Heart right ventricle (tissue), 16 donors: ENCODE results near the gene FAM83B. TPM values are rescaled to one million over a fixed set of nuclear protein-coding genes. Genes with fewer than 3 reads are reported as not detected.

Source experiments
- ATAC-seq, 8 donors: fragments of 200-7000 bp; cut with Tn5 transposase; one replicate each; pipeline ENCODE4 v1.9.1; 2020; ENCODE audit warnings: mild to moderate bottlenecking in 8 of 8, moderate library complexity in 8 of 8, moderate number of reproducible peaks in 1 of 8
- DNase-seq, 2 donors: peaks; one replicate each; pipeline ENCODE4 v3.0.0-alpha.2; 2020
- H3K27ac ChIP-seq, 10 donors: fragments of 200-600 bp; sonication (generic) in 2 of 10; one replicate each; pipeline versions ENCODE4 v1.5.0 to v1.8.0; 2020 to 2022; ENCODE audit warnings: mild to moderate bottlenecking in 3 of 10
- H3K27me3 ChIP-seq, 7 donors: fragments of 200-600 bp; one replicate each; pipeline ENCODE4 v1.8.0; 2021 to 2022; ENCODE audit warnings: mild to moderate bottlenecking in 2 of 7
- H3K36me3 ChIP-seq, 9 donors: fragments of 200-600 bp; sonication (generic) in 1 of 9; one replicate each; pipeline versions ENCODE4 v1.5.0 to v1.8.0; 2020 to 2022; ENCODE audit warnings: mild to moderate bottlenecking in 2 of 9
- H3K4me1 ChIP-seq, 9 donors: fragments of 200-600 bp; sonication (generic) in 1 of 9; one replicate each; pipeline versions ENCODE4 v1.5.0 to v1.8.0; 2020 to 2022; ENCODE audit warnings: mild to moderate bottlenecking in 4 of 9
- H3K4me3 ChIP-seq, 10 donors: fragments of 200-600 bp; sonication (generic) in 2 of 10; one replicate each; pipeline versions ENCODE4 v1.5.0 to v1.8.0; 2020 to 2022; ENCODE audit warnings: mild to moderate bottlenecking in 7 of 10, moderate library complexity in 2 of 10
- H3K9me3 ChIP-seq, 11 donors: fragments of 200-600 bp in 10 of 11; sonication (generic) in 2 of 11; one replicate each; pipeline versions ENCODE4 v1.5.0 to v1.8.0; 2013 to 2022; ENCODE audit warnings: mild to moderate bottlenecking in 2 of 11, control low read depth in 1 of 11, moderate library complexity in 1 of 11
- CTCF ChIP-seq, 9 donors: fragments of 200-600 bp; sonication (generic) in 2 of 9; IDR thresholded peaks; one replicate each; pipeline versions ENCODE4 v1.5.0 to v1.8.0; 2021 to 2022; ENCODE audit warnings: antibody characterized with exemption in 9 of 9, mild to moderate bottlenecking in 5 of 9, moderate library complexity in 1 of 9
- WGBS, 2 donors: extraction: QIAGEN DNeasy Blood & Tissue Kit; methylation state at CpG; one replicate each; pipeline ENCODE4 v1.1.7; 2013; ENCODE audit warnings: inconsistent platforms in 1 of 2; 5-methylcytosine and 5-hydroxymethylcytosine counted together
- intact Hi-C, 10 donors: fragments of 100-400 bp; cut with DNase I; formaldehyde crosslinking; loops; one replicate each; pipeline versions ENCODE4 v1.11.1 to v1.14.2; 2022
- polyA plus RNA-seq, 2 donors: library from polyadenylated mRNA; stranded (reverse); fragments of 200-250 nt; gene quantifications; one replicate each; pipeline ENCODE4 v1.2.3, GENCODE V29; 2013
- total RNA-seq, 10 donors: library from RNA; stranded (reverse); fragmentation: NEBNext Ultra II Directional in 3 of 10; extraction: Animal tissue kit (Norgen Biotek cat#: 25700) in 3 of 10; gene quantifications; one replicate each; pipeline versions ENCODE4 v1.2.1 to v1.2.4, GENCODE V29; 2021 to 2023
- donor health status: Arrhythmogenic right ventricular cardiomyopathy.
- donor health status: ischemic (EF 13 %, LVEDD 7.1; RV severe dilation, severe dysfunction).
- donor health status: healthy with polysubstance abuse.
- donor health status: DM: no; HTN: yes; CAD: no.
- donor health status: DM: no; HTN: no; CAD: no.
- donor health status: ischemic (EF 25% LVEDD 6.9; RV normal size, moderate dysfunction).
- donor health status: ischemic (EF 25% LVEDD 5.7; RV mildly dilated, moderate dysfunction).
- donor health status: healthy.
- donor health status: DM: yes; HTN: yes; CAD: no.
- donor health status: Ischemic cardiomyopathy.
- donor health status: ischemic (EF 35%, LVEDD 5.7; RV mildly dilated, moderate dysfunction).
- donor health status: nonischemic (EF 11% LVEDD 7.7; RV severe dilation, severe dysfunction).
- donor health status: DM: yes; HTN: yes; CAD: no.
- donor health status: PGD.
- donor health status: ischemic (EF 29% LVEDD 5.4; RV normal size, mild dysfunction).
- donor health status: nonischemic (EF 23%, LVEDD 6.1; RV moderate dilation, normal function).

The FAM83B gene
- total and polyA plus RNA-seq, 12 donors: 0.01 to 7.2 (median 0.28) TPM; not detected in 4

GRCh38 chr6:54801669-54802068 is 44.9 kb upstream of the FAM83B start:
- H3K27ac ChIP-seq: no peak overlapping the region
- no peak for TF ChIP-seq CTCF (IDR thresholded peaks at IDR 0.05)
- peaks cover 0 to 4% (median 0%) of the 10 kb centered on the region in 9 donors for H3K4me1 ChIP-seq
- H3K36me3 ChIP-seq: no peaks in the 10 kb centered on the region
- peaks cover 0 to 8% (median 0%) of the 10 kb centered on the region in 11 donors for H3K9me3 ChIP-seq
- H3K4me3 ChIP-seq: no peak overlapping the region
- WGBS, 2 donors: 89 to 92% methylated on average over 1 of the region's 1 CpG
- no peak for DNase-seq
- intact Hi-C loops: no loop called here
- no peaks in the 10 kb centered on the region for H3K27me3 ChIP-seq
- no peak for ATAC-seq

GRCh38 chr6:54802775-54803634 is 43.6 kb upstream of the FAM83B start:
- Histone ChIP-seq H3K27me3 (no peaks in the 10 kb centered on the region), H3K9me3 (no peaks in the 10 kb centered on the region), H3K4me1 (peaks cover 0 to 4% (median 0%) of the 10 kb centered on the region in 9 donors), H3K36me3 (no peaks in the 10 kb centered on the region), H3K4me3 (no peak overlapping the region), H3K27ac (no peak overlapping the region)
- intact Hi-C loops: no loop called here
- no peak for TF ChIP-seq CTCF (IDR thresholded peaks at IDR 0.05)
- WGBS, 2 donors: 42 to 43% methylated on average over 5 of the region's 5 CpGs
- DNase-seq: no peak
- ATAC-seq: peak in 2 of 8 donors; percentile 26 to 27

- WGBS, 2 donors: 35 to 36% methylated on average over 1 of the region's 1 CpG
- no peak for TF ChIP-seq CTCF (IDR thresholded peaks at IDR 0.05)
- no peak for DNase-seq
- intact Hi-C loops: no loop called here
- Histone ChIP-seq H3K4me1 (peaks cover 0 to 4% (median 0%) of the 10 kb centered on the region in 9 donors), H3K27ac (no peak overlapping the region), H3K27me3 (no peaks in the 10 kb centered on the region), H3K4me3 (no peak overlapping the region), H3K36me3 (no peaks in the 10 kb centered on the region), H3K9me3 (no peaks in the 10 kb centered on the region)
- no peak for ATAC-seq
Measured at GRCh38 chr6:54805077-54805476, 41.5 kb upstream of the FAM83B start.

GRCh38 chr6:54810147-54810546 is 36.4 kb upstream of the FAM83B start:
- intact Hi-C loops: no loop called here
- no peak for ATAC-seq
- no peak overlapping the region for H3K27ac ChIP-seq

More at GRCh38 chr6:54810147-54810546, 36.4 kb upstream of the FAM83B start:
- no peaks in the 10 kb centered on the region for H3K36me3 ChIP-seq
- TF ChIP-seq CTCF (IDR thresholded peaks at IDR 0.05): no peak
- no peaks in the 10 kb centered on the region for H3K4me1 ChIP-seq
- DNase-seq: no peak
- no peaks in the 10 kb centered on the region for H3K27me3 ChIP-seq
- peaks cover 0 to 12% (median 0%) of the 10 kb centered on the region in 11 donors for H3K9me3 ChIP-seq
- H3K4me3 ChIP-seq: no peak overlapping the region
